Liver (tissue), 3 donors: ENCODE measurements around the gene PPFIBP2.

Experiments
- ATF3 ChIP-seq: IDR thresholded peaks from 2 replicates; pipeline ENCODE4 v1.6.1; 2016; ENCODE audit warnings: antibody characterized with exemption
- CTCF ChIP-seq: fragments of 150-350 bp; IDR thresholded peaks from 2 replicates; pipeline ENCODE4 v1.5.1; 2017; ENCODE audit warnings: improper control_type of control experiment, low read depth, low read length; ENCODE audit not compliant: missing input control
- HNF4G ChIP-seq: IDR thresholded peaks from 2 replicates; pipeline ENCODE4 v1.6.1; 2016; ENCODE audit warnings: antibody characterized with exemption
- RAD21 ChIP-seq, 2 donors: IDR thresholded peaks; 2 replicates each; pipeline ENCODE4 v1.6.1; 2016; ENCODE audit warnings: antibody characterized with exemption in 2 of 2, mild to moderate bottlenecking in 2 of 2
- REST ChIP-seq: IDR thresholded peaks from 2 replicates; pipeline ENCODE4 v1.6.1; 2016; ENCODE audit warnings: antibody characterized with exemption, mild to moderate bottlenecking
- SP1 ChIP-seq: IDR thresholded peaks from 2 replicates; pipeline ENCODE4 v1.6.1; 2018; ENCODE audit warnings: antibody characterized with exemption, mild to moderate bottlenecking
- TAF1 ChIP-seq: conservative IDR thresholded peaks from 2 replicates; pipeline ENCODE4 v1.6.1; 2016; ENCODE audit warnings: antibody characterized with exemption, mild to moderate bottlenecking
- TF ChIP-seq, protein P1 (sequence below): IDR thresholded peaks from 2 replicates; pipeline ENCODE4 v1.6.1; 2016; ENCODE audit warnings: antibody characterized with exemption
- TF ChIP-seq, protein P2 (sequence below): IDR thresholded peaks from 2 replicates; pipeline ENCODE4 v1.6.1; 2016; ENCODE audit warnings: antibody characterized with exemption
- donor health status: healthy.
- donor health status: healthy.

DNA sequence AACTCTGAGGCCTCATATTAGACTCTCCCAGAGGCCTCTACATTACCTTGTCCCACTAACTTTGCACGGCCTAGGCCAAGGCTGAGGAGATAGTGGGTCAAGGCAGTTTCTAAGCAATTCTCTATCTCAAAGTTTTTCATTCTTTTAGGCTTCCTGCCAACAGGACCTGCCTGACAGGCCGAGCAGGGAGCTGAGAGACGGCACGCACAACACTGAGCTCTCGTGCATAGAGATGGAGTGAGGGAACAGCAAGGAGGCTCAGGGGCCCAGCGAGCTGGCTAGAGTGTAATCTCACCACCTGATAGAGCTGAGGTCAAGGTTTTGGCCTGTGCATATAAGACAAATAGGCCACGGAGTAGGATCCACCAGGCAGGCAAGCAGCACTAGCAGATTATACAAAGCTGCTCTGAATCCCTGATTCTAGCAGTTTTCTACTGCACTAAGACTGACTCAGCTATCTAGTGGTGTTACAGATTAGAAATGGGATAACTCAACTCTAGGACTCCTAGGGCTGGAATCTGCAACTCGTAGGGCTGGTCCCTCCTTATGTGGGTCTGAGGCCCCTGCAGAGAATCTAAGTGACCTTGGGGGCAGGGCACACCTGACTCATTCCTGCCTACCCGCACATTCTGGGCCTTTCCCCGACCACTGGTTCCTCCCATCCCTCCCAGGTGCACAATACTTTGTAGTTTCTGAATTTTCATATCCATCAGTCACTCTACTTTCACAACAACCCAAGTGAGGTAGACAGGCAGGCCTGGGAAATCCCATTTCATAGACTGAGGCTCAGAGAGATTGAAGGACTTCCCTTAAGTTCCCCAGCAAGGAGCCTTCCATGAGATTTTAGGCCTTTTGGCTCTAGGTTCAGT, 157.8 kb downstream of the PPFIBP2 start:
- TF ChIP-seq TAF1 (no peak), CTCF (no peak), RAD21 (IDR thresholded peaks at IDR 0.05) (no peak), HNF4G (no peak), SP1 (no peak), REST (no peak), ATF3 (no peak)
- TF ChIP-seq, protein P1, sequence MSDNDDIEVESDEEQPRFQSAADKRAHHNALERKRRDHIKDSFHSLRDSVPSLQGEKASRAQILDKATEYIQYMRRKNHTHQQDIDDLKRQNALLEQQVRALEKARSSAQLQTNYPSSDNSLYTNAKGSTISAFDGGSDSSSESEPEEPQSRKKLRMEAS = no peak
- TF ChIP-seq, protein P2, sequence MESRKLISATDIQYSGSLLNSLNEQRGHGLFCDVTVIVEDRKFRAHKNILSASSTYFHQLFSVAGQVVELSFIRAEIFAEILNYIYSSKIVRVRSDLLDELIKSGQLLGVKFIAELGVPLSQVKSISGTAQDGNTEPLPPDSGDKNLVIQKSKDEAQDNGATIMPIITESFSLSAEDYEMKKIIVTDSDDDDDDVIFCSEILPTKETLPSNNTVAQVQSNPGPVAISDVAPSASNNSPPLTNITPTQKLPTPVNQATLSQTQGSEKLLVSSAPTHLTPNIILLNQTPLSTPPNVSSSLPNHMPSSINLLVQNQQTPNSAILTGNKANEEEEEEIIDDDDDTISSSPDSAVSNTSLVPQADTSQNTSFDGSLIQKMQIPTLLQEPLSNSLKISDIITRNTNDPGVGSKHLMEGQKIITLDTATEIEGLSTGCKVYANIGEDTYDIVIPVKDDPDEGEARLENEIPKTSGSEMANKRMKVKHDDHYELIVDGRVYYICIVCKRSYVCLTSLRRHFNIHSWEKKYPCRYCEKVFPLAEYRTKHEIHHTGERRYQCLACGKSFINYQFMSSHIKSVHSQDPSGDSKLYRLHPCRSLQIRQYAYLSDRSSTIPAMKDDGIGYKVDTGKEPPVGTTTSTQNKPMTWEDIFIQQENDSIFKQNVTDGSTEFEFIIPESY = no peak
